COLO668 (cell line): ENCODE results near the gene DEDD2.

ENCODE experiments used
- DNase-seq: peaks from one replicate; lab custom pipeline; 2025; ENCODE audit not compliant: unreplicated experiment; lab: John Stamatoyannopoulos, UW

The DEDD2 gene

DNA sequence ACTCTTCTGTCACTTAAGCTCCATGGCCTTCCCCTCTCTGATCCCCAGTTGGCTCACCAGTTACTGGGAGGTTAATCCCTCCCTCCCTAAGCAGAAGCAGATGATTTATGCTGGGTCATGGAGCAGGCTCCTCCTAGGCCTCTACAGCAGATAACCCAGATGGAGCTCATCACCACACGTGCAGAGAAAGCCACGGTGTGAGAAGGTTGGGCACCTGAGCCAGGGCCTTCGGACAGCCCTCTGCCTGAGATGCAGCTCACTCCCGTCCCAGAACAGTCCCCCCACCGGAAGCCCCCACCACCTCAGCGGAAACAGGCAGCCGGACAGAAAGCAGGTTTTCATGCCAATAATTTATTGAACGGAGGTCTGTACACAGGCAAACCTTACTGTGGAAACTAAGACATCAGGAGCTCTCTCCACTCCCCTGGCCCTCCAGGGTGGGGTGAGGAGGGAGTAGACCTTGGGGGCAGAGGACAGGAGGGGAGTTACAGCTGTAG is 12.4 kb upstream of the DEDD2 start:
- no peak for DNase-seq

DNA sequence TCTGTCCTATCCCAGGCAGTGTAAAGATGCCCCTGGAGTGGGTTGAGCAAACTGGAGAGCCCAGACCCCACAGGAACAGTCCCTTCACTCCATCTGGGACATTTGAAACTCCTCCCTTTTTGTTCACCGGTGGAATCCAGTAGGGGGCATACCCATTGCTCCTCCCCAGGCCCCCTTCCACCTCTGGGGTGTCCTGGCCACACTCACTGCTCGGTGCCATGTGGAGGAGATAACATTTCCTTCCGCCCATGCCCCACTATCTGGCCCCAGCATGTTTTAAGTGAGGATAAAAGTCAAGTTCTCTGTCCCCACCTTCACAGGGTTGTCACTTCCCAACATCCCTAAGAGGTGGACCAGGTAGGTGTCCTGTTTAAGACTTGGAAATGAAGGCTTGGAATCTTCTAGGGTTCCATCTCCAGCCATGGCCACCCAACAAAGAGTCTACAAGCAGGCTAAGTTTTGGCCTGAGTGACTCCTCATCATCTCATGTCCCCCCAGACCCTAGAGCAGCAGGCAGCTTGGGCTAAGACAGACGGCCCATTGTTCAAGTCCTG is 11.9 kb upstream of the DEDD2 start:
- no peak for DNase-seq

DNA sequence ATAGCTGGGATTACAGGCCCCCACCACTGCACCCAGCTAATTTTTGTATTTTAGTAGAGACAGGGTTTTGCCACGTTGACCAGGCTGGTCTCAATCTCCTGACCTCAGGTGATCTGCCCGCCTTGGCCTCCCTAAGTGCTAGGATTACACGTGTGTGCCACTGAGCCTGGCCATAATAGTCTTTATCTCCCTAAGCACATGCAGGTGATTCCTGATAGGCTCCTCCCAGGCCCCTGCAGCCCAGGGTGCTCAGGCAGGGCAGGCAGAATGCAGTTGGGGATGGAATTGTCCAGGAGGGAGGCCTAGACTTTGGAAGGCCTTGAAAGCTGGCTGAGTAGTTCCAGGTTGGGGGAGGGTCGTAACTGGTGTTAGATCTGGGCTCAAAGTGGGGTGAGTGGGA is 11.2 kb upstream of the DEDD2 start:
- DNase-seq = no peak

DNA sequence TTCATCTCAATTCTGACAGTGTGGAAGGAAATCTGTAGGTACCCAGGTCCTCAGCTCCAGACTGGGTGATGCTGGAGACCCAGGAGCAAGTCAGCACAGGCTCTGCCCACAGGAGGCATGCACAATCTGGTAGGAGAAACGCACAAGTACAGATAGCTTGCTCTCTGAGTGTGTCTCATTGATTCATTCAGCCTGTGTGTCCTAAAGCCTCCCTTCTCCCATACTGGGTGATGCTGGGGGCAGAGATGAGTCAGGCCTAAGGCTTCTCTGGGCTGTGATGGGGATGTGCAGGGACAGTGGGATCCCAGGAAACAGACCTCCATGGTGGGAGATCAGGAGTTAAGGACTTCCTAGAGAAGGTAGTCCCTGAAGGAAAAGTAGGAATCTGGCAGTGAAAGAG is 9.4 kb upstream of the DEDD2 start:
- DNase-seq = no peak

DNA sequence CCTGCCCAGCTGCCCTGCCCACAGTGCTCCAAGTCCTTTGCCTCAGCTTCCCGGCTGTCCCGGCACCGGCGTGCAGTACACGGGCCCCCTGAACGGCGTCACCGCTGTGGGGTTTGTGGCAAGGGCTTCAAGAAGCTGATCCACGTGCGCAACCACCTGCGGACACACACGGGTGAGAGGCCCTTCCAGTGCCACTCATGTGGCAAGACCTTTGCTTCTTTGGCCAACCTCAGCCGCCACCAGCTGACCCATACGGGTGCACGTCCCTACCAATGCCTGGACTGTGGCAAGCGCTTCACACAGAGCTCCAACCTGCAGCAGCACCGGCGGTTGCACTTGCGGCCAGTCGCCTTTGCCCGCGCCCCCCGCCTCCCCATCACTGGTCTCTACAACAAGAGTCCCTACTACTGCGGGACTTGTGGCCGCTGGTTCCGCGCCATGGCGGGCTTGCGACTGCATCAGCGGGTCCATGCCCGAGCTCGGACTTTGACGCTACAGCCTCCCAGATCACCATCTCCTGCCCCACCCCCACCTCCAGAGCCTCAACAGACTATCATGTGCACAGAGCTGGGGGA is 8.3 kb upstream of the DEDD2 start:
- no peak for DNase-seq

DNA sequence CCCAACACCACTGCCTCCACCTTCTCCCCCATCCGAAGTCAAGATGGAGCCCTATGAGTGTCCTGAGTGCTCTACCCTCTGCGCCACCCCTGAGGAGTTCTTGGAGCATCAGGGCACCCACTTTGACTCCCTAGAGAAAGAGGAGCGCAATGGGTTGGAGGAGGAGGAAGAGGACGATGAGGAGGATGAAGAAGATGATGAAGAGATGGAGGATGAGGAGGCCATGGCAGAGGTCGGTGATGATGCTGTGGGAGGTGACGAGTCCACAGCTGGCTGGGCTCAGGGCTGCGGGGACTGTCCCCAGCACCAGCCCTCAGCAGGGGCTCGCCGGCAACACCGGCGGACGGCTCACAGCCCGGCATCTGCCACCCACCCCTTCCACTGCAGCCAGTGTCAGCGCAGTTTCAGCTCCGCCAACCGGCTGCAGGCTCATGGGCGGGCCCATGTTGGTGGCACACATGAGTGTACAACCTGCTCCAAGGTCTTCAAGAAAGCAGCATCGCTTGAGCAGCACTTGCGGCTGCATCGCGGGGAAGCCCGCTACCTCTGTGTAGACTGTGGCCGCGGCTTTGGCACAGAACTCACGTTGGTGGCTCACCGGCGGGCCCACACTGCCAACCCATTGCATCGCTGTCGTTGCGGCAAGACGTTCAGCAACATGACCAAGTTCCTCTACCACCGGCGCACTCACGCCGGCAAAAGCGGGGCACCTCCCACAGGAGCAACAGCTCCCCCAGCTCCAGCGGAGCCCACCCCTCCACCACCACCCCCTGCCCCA is 7.7 kb upstream of the DEDD2 start:
- no peak for DNase-seq

DNA sequence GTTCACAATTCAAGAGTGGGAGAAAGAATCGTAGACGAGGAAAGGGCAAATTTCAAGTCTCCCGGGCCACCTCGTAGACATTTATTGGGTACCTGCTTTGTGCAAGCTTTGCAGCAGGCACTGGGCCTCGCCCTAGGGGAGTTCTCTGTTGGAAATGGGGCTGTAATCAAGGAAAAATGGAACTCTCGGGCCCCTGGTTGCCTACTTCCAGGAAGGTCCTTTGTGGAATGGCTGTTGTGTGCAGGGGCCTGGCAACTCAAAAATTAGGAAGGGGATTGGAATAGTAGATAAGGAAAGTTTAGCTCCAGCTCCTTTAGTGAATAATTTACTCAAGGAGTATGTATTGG is 3.2 kb upstream of the DEDD2 start:
- no peak for DNase-seq

DNA sequence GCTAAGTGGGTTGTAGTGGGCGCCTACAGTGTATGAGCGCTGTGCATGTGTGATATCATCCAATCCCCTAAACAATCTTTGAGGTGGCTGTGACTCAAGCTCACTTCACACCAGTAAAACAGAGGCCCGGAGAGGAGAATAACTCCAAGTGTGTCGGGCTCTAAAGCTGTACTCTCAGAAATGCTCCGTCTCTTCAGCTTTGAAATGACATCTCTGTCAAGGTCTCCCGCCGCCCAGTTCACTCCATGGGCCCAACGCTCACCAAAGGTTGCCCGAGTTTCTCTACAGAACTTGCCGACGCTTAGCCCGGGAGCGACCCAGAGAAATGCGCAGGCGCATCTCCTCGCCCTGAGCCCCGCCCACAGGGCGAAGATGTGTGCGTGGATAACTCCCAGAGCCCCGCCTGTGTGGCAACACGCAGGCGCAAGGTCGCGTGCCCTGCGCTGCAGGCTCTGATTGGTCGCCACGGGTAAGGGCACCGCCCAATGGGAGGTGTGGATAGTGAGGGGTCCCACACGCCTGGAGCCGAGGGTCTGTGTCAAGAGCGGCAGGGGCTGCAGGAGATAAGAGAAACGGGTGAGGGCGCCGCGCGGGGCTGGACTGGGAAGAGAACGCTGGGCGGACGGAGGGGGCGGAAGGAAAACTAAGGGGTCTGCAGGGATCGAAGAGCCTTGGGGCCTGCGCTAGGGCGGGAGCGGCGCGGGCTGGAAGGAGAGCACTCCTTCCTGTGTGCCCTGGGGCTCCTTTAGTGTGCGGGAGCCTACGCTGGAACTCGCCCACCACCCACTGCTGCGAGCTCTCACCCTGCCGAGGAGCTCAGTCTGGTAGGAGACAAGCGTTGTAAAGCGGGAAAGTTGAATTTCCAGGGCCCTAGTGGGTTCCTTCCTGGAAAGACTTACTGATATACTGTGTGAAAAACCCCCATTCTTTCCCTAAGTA is 2.6 kb upstream of the DEDD2 start, which contains the start of gene ZNF526:
Gene ZNF526 (plus strand): TSS at position 501 of the 939 bp plus-strand sequence. CDS start 4,092 bp downstream, outside the sequence.
- peak; percentile 98 for DNase-seq

DNA sequence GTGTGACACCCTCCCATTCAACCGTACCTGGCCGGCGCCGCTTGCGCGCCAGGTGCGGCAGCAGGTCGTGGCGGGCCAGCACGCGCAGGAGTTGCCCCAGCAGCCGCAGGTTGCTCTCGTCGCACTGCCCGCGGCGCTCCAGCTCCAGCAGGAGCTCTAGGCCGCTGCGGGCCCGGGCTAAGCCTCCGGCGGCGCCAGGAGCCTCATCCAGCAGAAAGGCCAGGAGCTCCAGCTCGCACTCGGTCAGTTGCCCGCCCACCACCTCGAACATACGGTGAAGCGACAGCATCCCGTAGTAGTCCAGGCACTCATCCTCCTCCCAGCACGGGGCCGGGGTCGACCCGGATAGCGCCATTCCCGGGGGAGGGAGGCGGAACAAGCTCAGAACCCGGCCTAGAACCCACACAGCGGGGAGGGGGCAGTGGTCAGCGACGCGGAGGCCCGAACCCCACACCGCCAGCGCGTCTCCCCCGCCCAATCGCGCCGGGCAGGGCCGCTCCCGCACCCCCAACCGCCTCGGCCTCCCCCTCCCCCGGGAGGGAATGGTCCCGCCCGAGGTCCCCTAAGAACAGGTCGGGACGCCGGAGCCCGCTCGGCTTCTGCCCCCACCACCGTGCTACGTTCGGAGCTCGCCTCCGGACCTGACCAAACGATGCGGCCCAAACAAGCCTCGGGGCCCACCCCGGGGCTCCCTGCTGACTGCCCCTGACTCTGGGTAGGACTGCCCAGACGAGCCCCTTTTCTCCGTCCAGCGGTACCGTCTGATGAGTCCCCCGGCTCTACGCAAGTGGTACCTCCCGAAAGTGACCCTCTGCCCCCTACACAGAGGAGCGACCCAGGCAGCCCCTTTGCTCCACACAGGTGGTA is 591 bp downstream of the DEDD2 start:
- peak; percentile 79 for DNase-seq

DNA sequence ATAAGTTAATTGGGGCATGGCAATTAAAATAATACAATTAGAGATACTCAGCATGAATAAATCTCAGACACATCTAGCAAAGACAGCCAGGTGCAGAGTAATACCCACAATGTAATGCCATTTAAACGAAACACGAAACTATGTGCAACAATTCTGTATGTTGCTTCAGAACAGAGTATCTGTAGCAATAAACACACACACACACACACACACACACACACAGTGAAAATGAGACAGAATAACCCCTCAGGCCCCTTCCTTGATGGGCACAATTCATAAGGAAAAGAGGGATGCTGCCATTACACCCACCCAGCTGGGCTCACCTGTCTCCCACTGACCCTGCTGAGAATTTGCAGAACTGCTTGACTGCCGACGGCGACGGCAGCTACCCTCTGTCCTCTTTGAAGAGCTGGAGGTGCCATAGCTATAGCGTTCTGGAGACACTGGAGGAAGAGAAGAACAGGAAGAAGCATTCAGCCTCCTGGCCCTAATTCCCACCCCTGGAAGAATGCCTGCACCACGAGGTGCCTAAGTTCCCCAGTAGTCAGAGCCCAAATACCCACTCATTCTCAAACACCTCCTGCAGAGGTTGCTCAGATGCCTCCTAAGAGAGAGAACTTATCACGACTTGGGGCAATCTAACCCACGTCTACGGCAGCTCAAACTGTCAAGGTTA is 2.5 kb downstream of the DEDD2 start:
- no peak for DNase-seq

DNA sequence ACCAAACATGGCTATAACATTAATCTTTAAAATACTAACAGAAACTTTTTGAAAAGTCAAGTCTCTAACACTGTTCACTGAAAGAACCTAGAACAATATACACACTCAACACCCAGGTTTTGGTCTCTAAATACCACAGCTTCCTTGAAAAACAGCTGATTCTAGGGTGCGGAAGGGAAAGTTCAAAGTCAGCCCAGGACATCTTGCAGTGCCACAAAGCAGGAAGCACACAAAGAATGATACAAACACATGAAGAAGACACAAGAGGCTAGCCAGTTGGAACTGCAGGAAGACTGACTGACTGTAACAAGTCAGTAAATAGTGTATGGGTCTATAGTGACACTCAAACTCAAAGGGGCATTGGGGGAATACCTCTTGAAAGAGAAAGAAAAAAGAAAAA is 4.6 kb downstream of the DEDD2 start:
- no peak for DNase-seq

DNA sequence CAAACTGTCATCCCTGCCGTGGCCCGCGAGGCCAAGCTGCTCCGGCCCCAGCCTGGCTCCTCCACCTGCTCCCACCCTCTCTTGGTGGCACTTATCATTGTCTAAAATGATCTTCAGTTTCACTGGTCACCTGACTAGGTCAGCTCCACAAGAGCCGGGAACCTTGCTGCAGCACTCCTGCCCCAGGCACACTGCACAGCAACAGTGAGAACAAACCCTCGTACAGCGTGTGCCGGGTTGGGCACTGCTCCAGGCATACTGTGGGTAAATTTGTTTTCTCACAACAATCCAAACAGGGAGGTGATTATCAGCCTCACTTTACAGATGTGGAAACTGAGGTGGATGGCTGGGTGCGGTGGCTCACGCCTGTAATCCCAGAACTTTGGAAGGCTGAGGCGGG is 8.9 kb downstream of the DEDD2 start:
- no peak for DNase-seq

DNA sequence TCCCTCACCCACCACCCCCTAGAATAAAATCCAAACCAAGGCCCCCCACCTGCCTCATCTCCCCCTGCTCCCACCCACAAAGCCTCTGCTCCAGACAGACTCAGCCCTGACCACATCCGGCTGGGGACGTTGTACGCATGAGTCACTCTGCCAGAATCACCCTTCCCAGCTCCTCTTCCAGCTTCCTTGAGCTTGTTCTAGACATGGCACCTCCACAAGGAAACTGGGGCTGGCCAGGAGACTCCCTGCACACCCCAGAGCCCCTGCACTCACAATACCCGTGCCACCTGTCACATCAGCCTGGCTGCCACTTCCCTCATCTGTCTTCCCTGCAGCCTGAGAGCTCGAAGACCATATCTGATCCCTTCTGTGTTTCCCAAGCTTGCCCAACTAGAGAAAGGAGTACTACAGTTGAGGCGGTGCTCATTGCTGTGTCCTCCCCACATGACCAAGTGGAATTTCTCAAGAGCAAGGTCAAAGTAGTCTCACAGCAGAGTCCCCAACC is 9.7 kb downstream of the DEDD2 start:
- no peak for DNase-seq

DNA sequence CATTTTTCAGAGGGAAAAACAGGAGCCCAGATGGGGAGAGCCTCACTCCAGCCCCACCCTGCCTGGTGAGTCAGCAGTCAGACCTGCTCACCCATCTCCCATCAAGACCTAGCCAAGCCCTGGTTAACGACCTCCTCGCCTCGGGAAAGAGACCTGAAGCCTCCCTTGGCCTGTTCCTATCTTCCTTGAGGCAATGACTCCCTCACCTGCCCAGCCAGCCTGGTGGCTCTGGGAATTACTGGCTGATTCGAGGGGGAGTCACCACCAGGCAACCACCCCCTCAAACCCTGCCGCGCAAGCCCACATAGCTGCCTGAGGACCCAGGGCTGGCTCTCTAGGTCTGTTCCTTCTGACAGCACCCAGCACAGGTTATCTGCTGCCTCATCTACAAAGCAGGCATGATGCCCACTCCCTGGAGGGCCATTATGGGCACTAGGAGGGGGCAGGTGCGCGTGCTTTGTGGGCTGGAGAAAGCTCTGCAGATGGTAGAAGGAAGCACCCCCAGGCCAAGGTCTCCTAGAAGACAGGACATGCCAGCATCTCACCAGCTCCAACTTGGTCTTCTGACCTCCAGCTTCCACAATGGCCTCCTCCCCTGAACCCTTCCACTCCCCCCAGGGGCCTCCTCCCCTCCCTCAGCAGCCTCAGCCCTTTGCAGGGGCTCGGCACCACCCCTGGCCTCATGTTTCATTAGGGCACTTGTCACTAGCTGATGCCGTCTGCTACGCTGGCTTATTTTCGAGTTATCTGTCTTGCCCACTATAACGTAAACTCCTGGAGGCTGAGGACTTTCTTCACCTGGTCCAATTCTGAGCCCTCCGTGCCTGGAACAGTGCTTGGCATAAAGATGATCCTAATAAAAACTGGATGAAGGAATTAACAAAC is 10.4 kb downstream of the DEDD2 start:
- DNase-seq = no peak

DNA sequence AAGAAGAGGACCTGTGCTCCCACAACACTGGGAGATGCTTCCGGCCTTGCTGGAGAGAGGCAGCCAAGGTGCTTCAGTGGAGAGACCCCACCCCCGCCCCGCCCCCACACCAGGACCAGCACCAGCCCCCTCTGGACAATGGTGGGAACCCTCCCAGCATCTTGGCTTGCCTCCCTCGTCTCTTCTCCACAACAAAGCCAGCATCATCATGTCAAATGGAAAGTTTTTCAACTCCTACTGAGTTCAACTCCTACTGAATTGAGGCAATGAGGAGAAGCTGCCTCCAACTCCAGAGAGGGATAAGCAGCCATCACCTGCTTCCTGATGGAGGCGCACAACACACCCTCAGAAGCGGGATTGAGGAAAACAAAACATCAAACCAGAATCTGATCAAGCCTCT is 12.8 kb downstream of the DEDD2 start:
- no peak for DNase-seq

DNA sequence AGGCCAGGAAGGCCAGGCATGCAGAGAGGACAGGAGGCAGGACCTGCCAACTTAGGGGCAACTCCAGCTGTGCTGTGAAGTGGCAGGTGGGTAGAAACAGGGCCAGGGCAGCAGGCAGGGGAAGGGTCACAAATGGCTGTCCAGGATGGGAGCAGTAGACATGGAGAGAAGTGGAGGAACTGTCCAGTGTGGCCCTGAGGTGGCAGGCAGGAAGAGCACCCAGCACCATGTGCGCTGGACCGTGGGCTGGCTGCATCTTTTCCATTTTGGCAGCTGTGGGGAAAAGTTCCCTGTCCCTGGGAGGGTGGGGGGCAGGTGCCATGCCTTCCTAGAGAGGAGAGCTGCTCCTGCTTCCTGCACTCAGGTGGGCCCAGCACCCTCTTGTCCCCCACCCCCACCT is 13.8 kb downstream of the DEDD2 start:
- DNase-seq = no peak

DNA sequence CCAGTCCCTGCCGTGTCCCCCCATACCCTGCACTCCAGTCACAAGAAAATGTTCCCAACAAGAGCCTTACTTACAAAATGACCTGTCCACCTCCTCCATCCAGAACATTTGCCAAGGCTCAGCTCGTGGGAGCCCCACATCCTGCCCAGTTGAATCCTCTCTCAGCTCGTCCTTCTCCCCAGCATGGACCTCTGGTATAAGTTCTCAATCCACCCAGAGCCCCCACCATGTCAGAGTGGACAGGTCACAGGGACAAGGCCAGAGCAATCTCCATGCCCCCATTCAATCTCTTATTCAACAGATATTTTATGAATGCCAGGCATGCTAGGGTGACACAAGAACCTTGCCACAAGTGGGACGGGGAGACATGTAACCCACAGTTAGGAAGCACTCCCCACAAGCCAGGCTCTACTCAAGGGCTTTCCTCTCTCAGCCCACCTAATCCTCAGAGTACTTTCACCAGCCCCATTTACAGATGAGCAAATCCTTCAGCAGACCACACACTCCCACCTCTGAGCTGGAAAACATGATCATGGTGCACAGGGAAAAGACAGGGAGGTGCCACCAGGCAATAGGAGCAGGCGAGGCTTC is 15.1 kb downstream of the DEDD2 start:
- DNase-seq = no peak
